ENCODE measurements around the gene PTPRN2. TPM values are rescaled to one million over a fixed set of nuclear protein-coding genes. Genes with fewer than 3 reads are reported as not detected.

Gene PTPRN2
- polyA plus RNA-seq, 1 of the 3 experiments (the other 2 are of a cell fraction) = 4.0 TPM

DNA sequence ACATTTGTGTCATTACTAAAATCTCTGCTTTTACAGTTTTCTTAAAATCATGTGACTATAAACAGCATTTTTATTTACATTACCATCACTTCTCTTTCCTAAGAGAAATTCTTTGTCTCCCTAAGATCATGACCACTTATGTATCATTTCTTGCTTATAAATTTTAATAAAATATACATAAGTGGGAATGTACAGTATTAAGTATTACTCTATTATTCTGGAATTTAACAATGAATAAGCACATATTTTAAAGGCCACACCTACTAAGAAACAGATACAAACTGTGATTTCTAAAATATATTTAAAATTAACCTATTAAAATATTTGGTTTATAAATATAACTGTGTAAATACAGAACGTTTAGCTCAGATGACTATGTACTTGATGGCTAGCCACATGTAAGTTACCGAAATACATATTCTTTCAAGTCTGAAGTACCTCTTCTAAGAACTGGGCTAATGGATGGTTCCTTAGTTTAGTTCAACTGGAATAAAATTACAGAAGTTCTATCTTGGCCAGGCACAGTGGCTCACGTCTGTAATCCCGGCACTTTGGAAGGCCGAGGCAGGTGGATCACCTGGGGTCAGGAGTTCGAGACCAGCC lies 33.3 kb upstream of the PTPRN2 start (continued):
- no peak for TF ChIP-seq EZH2phosphoT487 (IDR thresholded peaks at IDR 0.05; ENCODE audit: borderline replicate concordance, low read depth)
- TF ChIP-seq, protein P1, sequence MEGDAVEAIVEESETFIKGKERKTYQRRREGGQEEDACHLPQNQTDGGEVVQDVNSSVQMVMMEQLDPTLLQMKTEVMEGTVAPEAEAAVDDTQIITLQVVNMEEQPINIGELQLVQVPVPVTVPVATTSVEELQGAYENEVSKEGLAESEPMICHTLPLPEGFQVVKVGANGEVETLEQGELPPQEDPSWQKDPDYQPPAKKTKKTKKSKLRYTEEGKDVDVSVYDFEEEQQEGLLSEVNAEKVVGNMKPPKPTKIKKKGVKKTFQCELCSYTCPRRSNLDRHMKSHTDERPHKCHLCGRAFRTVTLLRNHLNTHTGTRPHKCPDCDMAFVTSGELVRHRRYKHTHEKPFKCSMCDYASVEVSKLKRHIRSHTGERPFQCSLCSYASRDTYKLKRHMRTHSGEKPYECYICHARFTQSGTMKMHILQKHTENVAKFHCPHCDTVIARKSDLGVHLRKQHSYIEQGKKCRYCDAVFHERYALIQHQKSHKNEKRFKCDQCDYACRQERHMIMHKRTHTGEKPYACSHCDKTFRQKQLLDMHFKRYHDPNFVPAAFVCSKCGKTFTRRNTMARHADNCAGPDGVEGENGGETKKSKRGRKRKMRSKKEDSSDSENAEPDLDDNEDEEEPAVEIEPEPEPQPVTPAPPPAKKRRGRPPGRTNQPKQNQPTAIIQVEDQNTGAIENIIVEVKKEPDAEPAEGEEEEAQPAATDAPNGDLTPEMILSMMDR (IDR thresholded peaks at IDR 0.05) = no peak

DNA sequence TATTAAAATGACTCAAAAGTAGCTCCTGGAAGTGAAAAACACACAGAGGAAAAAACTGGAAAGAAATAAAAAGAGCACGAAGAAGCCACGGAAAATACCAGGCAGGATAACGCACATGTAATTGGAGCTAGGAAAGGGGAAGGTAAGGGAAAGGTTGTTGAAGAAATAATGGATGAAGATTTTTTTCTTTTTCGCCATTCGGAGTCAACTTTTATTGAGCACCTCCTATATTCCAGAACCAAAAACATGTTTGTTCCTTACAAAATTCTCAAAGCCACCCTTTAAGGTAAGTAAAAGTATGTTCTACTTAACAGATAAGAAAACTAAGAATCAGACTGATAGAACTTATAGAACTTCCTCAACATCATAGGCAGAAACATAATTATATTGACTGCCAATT lies 32.8 kb upstream of the PTPRN2 start:
- no peaks in the 10 kb centered on the region for H3K4me1 ChIP-seq (ENCODE audit: control insufficient read depth in 1 of 2, insufficient read depth in 2 of 2, low read depth in 1 of 2, low read length in 1 of 2)
- no peak overlapping the region for H3K9ac ChIP-seq
- H3K36me3 ChIP-seq (replicated peaks in 1 of 2; ENCODE audit: control insufficient read depth in 1 of 2, insufficient read depth in 2 of 2, low read length in 1 of 2) = peaks cover 2 to 9% of the 10 kb centered on the region in 2 experiments
- H3K9me3 ChIP-seq = no peaks in the 10 kb centered on the region
- no peaks in the 10 kb centered on the region for H4K20me1 ChIP-seq (ENCODE audit: insufficient read depth)
- CTCF ChIA-PET = interaction anchor here (0.7 to 1.5 kb wide), 3 partner anchors 12 to 27 kb away, joined by 3 to 5 read pairs (median 3); no protein-coding TSS in a partner anchor
- no peak for TF ChIP-seq JUND (IDR thresholded peaks at IDR 0.05)
- no peak for TF ChIP-seq TCF12 (IDR thresholded peaks at IDR 0.05)
- no peak for TF ChIP-seq NFIC (IDR thresholded peaks at IDR 0.05; ENCODE audit: borderline replicate concordance)
- TF ChIP-seq, protein P2, sequence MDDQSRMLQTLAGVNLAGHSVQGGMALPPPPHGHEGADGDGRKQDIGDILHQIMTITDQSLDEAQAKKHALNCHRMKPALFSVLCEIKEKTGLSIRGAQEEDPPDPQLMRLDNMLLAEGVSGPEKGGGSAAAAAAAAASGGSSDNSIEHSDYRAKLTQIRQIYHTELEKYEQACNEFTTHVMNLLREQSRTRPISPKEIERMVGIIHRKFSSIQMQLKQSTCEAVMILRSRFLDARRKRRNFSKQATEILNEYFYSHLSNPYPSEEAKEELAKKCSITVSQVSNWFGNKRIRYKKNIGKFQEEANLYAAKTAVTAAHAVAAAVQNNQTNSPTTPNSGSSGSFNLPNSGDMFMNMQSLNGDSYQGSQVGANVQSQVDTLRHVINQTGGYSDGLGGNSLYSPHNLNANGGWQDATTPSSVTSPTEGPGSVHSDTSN (IDR thresholded peaks at IDR 0.05) = no peak
- TF ChIP-seq RAD21 (IDR thresholded peaks at IDR 0.05; ENCODE audit: low read length) = no peak
- TF ChIP-seq NRF1 (IDR thresholded peaks at IDR 0.05; ENCODE audit: low read depth, low read length) = no peak
- TF ChIP-seq FOSL2 (IDR thresholded peaks at IDR 0.05; ENCODE audit: borderline replicate concordance, low read depth) = no peak
- TF ChIP-seq GABPA (IDR thresholded peaks at IDR 0.05; ENCODE audit: low read depth) = no peak
- TF ChIP-seq, protein P3, sequence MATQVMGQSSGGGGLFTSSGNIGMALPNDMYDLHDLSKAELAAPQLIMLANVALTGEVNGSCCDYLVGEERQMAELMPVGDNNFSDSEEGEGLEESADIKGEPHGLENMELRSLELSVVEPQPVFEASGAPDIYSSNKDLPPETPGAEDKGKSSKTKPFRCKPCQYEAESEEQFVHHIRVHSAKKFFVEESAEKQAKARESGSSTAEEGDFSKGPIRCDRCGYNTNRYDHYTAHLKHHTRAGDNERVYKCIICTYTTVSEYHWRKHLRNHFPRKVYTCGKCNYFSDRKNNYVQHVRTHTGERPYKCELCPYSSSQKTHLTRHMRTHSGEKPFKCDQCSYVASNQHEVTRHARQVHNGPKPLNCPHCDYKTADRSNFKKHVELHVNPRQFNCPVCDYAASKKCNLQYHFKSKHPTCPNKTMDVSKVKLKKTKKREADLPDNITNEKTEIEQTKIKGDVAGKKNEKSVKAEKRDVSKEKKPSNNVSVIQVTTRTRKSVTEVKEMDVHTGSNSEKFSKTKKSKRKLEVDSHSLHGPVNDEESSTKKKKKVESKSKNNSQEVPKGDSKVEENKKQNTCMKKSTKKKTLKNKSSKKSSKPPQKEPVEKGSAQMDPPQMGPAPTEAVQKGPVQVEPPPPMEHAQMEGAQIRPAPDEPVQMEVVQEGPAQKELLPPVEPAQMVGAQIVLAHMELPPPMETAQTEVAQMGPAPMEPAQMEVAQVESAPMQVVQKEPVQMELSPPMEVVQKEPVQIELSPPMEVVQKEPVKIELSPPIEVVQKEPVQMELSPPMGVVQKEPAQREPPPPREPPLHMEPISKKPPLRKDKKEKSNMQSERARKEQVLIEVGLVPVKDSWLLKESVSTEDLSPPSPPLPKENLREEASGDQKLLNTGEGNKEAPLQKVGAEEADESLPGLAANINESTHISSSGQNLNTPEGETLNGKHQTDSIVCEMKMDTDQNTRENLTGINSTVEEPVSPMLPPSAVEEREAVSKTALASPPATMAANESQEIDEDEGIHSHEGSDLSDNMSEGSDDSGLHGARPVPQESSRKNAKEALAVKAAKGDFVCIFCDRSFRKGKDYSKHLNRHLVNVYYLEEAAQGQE (IDR thresholded peaks at IDR 0.05; ENCODE audit: low read depth, low read length) = no peak
- TF ChIP-seq TAF1 (IDR thresholded peaks at IDR 0.05; ENCODE audit: borderline replicate concordance, low read depth, low read length) = no peak
- TF ChIP-seq YY1 (IDR thresholded peaks at IDR 0.05; ENCODE audit: low read depth) = no peak
- H3K27me3 ChIP-seq (ENCODE audit: insufficient read depth) = no peaks in the 10 kb centered on the region
- no peak overlapping the region for H3K4me2 ChIP-seq
- H2AFZ ChIP-seq (ENCODE audit: low read depth) = no peak overlapping the region
- H3K9me2 ChIP-seq = no peaks in the 10 kb centered on the region
- H3K79me2 ChIP-seq (ENCODE audit: insufficient read depth) = no peaks in the 10 kb centered on the region
- POLR2A ChIA-PET = no interaction called here
- no peak for DNase-seq
- no peak overlapping the region for H3K27ac ChIP-seq (ENCODE audit: low read depth in 2 of 2, low read length in 1 of 2)
- no peaks in the 10 kb centered on the region for H3F3A ChIP-seq (replicated peaks; ENCODE audit: insufficient read depth)
- H3K4me3 ChIP-seq (ENCODE audit: low read depth in 2 of 2, low read length in 1 of 2) = no peak overlapping the region
- 99% methylated on average over 5 of the region's 5 CpGs for WGBS (ENCODE audit: low lambda C conversion rate)
